LNCAP (cell line): Measurements from ENCODE around the gene TH.

Source experiments
- TF ChIP-seq, protein P1 (sequence below): fragments of 450-650 bp; IDR thresholded peaks from 2 replicates; pipeline ENCODE4 v1.5.1; 2017; ENCODE audit warnings: mild to moderate bottlenecking

The TH gene

DNA sequence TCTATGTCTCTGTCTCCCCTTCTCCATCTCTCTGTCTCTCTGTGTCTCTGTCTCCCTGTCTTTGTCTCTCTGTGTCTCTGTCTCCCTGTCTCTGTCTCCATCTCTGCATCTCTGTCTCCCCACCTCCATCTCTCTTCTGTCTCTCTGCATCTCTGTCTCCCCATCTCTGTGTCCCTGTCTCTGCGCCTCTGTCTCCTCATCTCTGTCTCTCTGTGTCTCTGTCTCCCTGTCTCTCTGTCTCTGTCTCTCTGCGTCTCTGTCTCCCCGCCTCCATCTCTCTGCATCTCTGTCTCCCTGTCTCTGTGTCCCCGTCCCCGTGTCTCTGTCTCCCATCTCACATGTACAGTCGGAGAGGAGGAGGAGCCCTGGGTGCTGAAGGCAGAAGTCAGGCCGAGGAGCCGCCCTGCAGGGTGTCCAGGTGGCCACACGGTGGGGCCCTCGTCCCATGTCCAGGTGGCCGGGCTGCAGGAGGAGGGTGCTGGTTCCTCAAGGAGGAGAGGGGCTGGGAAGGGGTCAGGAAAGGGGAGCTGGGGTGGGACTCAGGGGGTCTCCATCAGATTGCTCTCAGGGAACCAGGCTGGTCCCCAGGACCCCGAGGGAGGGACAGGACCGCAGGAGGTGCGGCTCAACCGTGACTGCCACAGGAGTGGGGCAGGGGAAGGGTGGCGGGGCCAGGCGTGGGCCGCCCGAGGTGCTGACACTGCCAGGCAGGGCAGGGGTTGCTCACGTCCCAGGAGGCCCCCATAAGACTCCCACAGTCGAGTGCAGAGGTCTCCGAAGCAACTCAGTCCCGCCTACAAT is 25.6 kb upstream of the TH start:
- TF ChIP-seq, protein P1, sequence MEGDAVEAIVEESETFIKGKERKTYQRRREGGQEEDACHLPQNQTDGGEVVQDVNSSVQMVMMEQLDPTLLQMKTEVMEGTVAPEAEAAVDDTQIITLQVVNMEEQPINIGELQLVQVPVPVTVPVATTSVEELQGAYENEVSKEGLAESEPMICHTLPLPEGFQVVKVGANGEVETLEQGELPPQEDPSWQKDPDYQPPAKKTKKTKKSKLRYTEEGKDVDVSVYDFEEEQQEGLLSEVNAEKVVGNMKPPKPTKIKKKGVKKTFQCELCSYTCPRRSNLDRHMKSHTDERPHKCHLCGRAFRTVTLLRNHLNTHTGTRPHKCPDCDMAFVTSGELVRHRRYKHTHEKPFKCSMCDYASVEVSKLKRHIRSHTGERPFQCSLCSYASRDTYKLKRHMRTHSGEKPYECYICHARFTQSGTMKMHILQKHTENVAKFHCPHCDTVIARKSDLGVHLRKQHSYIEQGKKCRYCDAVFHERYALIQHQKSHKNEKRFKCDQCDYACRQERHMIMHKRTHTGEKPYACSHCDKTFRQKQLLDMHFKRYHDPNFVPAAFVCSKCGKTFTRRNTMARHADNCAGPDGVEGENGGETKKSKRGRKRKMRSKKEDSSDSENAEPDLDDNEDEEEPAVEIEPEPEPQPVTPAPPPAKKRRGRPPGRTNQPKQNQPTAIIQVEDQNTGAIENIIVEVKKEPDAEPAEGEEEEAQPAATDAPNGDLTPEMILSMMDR, result peak; percentile 95

GRCh38 chr11:2195756-2196088 is 24.1 kb upstream of the TH start:
- TF ChIP-seq, protein P1, result no peak

DNA sequence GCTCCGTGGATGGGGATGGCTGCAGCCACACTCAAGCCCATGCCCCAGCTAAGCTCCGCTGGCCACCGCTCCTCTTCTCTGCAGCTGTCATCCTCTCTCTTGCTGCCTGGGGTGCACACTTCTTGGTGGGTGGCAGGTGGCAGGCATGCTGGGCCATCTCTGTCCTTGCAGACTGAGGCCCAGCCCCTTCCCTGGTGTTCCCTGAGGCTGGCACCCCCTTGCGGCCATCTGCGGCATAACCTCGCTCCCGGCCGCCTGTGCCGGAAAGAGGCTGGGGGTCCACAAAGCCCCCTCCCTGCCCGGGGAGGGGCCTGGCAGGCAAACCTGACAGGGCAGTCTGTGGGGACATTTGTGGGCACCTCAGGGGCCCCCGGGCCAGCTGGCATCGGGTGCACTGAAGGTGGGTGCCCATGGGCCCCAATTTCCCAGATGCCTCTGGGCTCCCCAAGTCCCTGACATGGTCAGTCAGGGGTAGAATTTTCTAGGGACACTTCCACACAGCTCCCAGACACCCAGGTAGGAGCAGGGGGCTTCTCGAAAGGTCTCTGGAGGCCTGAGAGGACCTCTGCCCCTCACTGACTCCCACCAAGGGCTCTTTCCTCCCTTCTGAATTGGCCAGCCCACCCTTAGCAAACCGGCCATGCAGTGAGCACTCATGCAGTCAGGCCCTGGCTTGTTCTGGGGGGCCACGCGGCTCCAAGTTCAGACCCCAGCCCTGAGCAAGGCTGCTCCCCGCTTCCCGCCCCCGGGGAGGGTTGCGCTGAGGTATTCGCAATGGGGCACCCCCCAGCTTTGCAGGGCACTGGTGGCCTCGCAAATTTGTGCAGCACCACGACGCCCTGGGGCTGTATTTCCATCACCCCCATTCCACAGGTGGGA is 23.5 kb upstream of the TH start:
- TF ChIP-seq, protein P1, result peak; percentile 99

GRCh38 chr11:2193099-2193887 is 21.7 kb upstream of the TH start:
- TF ChIP-seq, protein P1, result no peak

DNA sequence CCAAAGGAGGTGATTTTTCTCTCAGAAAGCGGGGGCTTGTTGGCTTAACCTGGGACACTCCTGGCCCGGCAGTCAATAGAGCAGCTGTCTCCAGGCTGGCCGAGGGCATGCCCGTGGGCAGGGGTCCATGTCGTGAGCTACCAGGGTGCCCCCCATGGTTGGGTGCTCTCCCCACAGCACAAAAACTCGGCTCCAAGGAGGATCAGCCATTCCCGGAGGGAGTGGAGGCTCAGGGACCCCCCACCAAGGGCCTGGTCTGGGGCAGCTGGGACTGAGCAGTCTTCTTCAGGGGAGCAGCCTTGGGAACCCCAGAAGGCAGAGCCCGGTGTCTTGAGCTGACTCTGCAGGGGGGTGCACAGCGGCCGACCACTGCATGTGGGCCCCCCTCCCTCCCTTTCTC is 20.8 kb upstream of the TH start:
- TF ChIP-seq, protein P1, result no peak

DNA sequence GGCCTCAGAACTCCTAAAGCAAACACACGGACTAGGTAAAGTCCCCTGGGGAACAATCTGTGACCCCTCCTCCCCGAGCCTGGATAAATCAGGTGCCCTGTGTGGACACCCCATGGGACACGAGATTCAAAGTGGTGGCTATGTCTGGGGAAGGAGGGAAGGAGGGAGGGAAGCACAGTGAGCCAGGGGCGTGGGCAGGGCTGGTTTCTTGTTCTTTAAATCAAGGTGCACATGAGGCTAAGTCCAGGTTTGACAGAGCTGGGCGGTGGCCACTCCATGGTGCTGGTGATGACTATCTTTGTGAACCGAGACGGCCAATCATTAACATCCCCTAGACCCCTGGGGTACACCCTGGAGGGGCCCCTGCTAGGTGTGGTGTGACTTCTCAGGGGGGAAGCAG is 20.3 kb upstream of the TH start:
- TF ChIP-seq, protein P1, result no peak

GRCh38 chr11:2190657-2191471 is 19.2 kb upstream of the TH start:
- TF ChIP-seq, protein P1, result no peak
